ENCODE data around the gene TTC3.

DNA sequence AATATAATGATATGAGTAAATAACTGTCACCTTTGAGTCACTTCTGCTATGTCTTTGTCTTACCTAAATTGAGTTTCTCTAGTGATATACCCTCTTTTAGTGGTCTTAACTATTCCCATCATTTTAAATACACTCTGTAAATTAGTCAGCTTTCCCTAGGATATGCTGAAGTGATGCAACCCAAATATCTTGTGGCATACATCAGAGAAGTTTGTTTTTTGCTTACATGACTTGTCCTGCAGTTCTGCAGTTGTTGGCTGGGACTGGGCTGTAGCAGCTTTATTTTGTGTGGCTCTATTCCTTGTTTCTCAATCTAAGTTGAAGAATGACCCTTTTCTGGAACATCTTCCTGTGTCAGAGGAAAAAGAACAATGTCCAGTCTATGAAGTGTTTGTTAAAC, 76.4 kb downstream of the TTC3 start:
- TF ChIP-seq, protein P1, sequence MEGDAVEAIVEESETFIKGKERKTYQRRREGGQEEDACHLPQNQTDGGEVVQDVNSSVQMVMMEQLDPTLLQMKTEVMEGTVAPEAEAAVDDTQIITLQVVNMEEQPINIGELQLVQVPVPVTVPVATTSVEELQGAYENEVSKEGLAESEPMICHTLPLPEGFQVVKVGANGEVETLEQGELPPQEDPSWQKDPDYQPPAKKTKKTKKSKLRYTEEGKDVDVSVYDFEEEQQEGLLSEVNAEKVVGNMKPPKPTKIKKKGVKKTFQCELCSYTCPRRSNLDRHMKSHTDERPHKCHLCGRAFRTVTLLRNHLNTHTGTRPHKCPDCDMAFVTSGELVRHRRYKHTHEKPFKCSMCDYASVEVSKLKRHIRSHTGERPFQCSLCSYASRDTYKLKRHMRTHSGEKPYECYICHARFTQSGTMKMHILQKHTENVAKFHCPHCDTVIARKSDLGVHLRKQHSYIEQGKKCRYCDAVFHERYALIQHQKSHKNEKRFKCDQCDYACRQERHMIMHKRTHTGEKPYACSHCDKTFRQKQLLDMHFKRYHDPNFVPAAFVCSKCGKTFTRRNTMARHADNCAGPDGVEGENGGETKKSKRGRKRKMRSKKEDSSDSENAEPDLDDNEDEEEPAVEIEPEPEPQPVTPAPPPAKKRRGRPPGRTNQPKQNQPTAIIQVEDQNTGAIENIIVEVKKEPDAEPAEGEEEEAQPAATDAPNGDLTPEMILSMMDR (conservative IDR thresholded peaks at IDR 0.05; ENCODE audit: low read length) = no peak
- no peak for TF ChIP-seq EZH2phosphoT487 (IDR thresholded peaks at IDR 0.05; ENCODE audit: borderline replicate concordance, low read depth, low read length)
